ENCODE results near the gene MTHFD1.

GRCh38 chr14:64438181-64438841 is 50.2 kb downstream of the MTHFD1 start:
- TF ChIP-seq CTCF (IDR thresholded peaks at IDR 0.05) (no peak), EZH2 (IDR thresholded peaks at IDR 0.05) (no peak)

Measured in neural progenitor cell (in vitro differentiated cells).